GM18511 (cell line): ENCODE data around the gene LITAFD.

Experiments
- ATAC-seq: cut with Tn5 transposase; IDR thresholded peaks from one replicate; pipeline ENCODE4 v1.9.1; 2021; ENCODE audit warnings: mild to moderate bottlenecking, moderate library complexity; ENCODE audit not compliant: unreplicated experiment

The LITAFD gene

GRCh38 chr16:8919089-8919933, 37.2 kb downstream of the LITAFD start:
- ATAC-seq: no peak

- ATAC-seq: no peak
These were observed 37.8 kb downstream of the LITAFD start for GRCh38 chr16:8919934-8920462.

GRCh38 chr16:8920645-8921346, 38.6 kb downstream of the LITAFD start:
- no peak for ATAC-seq

- ATAC-seq: no peak
These were observed 39.3 kb downstream of the LITAFD start for GRCh38 chr16:8921347-8921984.

- no peak for ATAC-seq
These were observed 41.0 kb downstream of the LITAFD start for GRCh38 chr16:8923199-8923598.

GRCh38 chr16:8924214-8924613, 42.1 kb downstream of the LITAFD start:
- ATAC-seq: peak; percentile 58

GRCh38 chr16:8925455-8925854, 43.3 kb downstream of the LITAFD start:
- no peak for ATAC-seq

- no peak for ATAC-seq
These were observed 44.7 kb downstream of the LITAFD start for GRCh38 chr16:8926827-8927226.

GRCh38 chr16:8928467-8928957, 46.4 kb downstream of the LITAFD start:
- no peak for ATAC-seq

GRCh38 chr16:8929086-8929748, 47.1 kb downstream of the LITAFD start:
- no peak for ATAC-seq

- ATAC-seq: no peak
These were observed 49.7 kb downstream of the LITAFD start for GRCh38 chr16:8931859-8932258.

- no peak for ATAC-seq
These were observed 52.5 kb downstream of the LITAFD start for GRCh38 chr16:8934601-8935000.
